SK-N-SH (cell line): ENCODE measurements around the gene TKTL1. TPM values are rescaled to one million over a fixed set of nuclear protein-coding genes. Genes with fewer than 3 reads are reported as not detected.
A peak's percentile ranks its signal among the peaks of the same experiment; 100 is the strongest.

Experiments used
- CTCF ChIA-PET: fragments of 300-600, 350-600 bp; formaldehyde crosslinking; extraction: SDS; loops from one replicate; lab custom pipeline; 2021; lab: Yijun Ruan, JAX
- POLR2A ChIA-PET: fragments of 350-600 bp; sonication (Branson Sonifier 250); formaldehyde crosslinking; extraction: SDS; loops from one replicate; lab custom pipeline; 2020; ENCODE audit warnings: antibody characterized with exemption, inconsistent platforms; lab: Yijun Ruan, JAX
- DNase-seq: peaks from one replicate; pipeline ENCODE4 v3.0.0; 2012
- H2AFZ ChIP-seq: fragments of 200-600 bp; sonication (generic); 2 replicates; pipeline ENCODE4 v1.8.1; 2016; ENCODE audit warnings: antibody characterized with exemption, mild to moderate bottlenecking, low read depth
- H3F3A ChIP-seq: fragments of 200-600 bp; sonication (generic); replicated peaks from 2 replicates; pipeline ENCODE3; 2016; ENCODE audit warnings: antibody characterized with exemption, mild to moderate bottlenecking; ENCODE audit not compliant: insufficient read depth
- H3K27ac ChIP-seq, 2 experiments: fragments of 200-500 bp in 1 of 2; fragments of 200-600 bp in 1 of 2; sonication (Bioruptor generic) in 1 of 2; sonication (generic), shearing (Covaris generic) in 1 of 2; 2 replicates each; pipeline versions ENCODE4 v1.5.1 to v1.6.1; 2014 to 2016; ENCODE audit warnings: low read depth in 2 of 2, inconsistent platforms in 1 of 2, low read length in 1 of 2, mild to moderate bottlenecking in 1 of 2, mixed read lengths in 1 of 2
- H3K27me3 ChIP-seq: fragments of 200-600 bp; sonication (generic), shearing (Covaris generic); 2 replicates; pipeline ENCODE4 v1.6.1; 2016; ENCODE audit warnings: mixed run types; ENCODE audit not compliant: insufficient read depth
- H3K36me3 ChIP-seq, 2 experiments: fragments of 200-500 bp in 1 of 2; fragments of 200-600 bp in 1 of 2; sonication (Bioruptor generic) in 1 of 2; sonication (generic) in 1 of 2; replicated peaks in 1 of 2; 2 replicates each; pipeline versions ENCODE3 to v1.5.1; 2014 to 2016; ENCODE audit warnings: low read length in 1 of 2, mild to moderate bottlenecking in 1 of 2; ENCODE audit not compliant: insufficient read depth in 2 of 2, control insufficient read depth in 1 of 2
- H3K4me1 ChIP-seq, 2 experiments: fragments of 200-500 bp in 1 of 2; fragments of 200-600 bp in 1 of 2; sonication (Bioruptor generic) in 1 of 2; sonication (generic), shearing (Covaris generic) in 1 of 2; 2 replicates each; pipeline versions ENCODE4 v1.5.1 to v1.6.1; 2014 to 2016; ENCODE audit warnings: low read depth in 1 of 2, low read length in 1 of 2, mixed run types in 1 of 2; ENCODE audit not compliant: insufficient read depth in 2 of 2, control insufficient read depth in 1 of 2
- H3K4me2 ChIP-seq: fragments of 200-600 bp; sonication (generic), shearing (Covaris generic); 2 replicates; pipeline ENCODE4 v1.6.1; 2017; ENCODE audit warnings: mixed run types
- H3K4me3 ChIP-seq, 2 experiments: fragments of 200-500 bp in 1 of 2; fragments of 200-600 bp in 1 of 2; sonication (Bioruptor generic) in 1 of 2; sonication (generic), shearing (Covaris generic) in 1 of 2; 2 replicates each; pipeline versions ENCODE4 v1.5.1 to v1.8.1; 2014 to 2016; ENCODE audit warnings: low read depth in 2 of 2, inconsistent platforms in 1 of 2, low read length in 1 of 2, mild to moderate bottlenecking in 1 of 2, mixed read lengths in 1 of 2, moderate library complexity in 1 of 2
- H3K79me2 ChIP-seq: fragments of 200-600 bp; sonication (generic); 2 replicates; pipeline ENCODE4 v1.8.1; 2017; ENCODE audit warnings: mild to moderate bottlenecking; ENCODE audit not compliant: insufficient read depth
- H3K9ac ChIP-seq: fragments of 200-600 bp; sonication (generic); 2 replicates; pipeline ENCODE4 v1.6.1; 2017; ENCODE audit warnings: mixed run types
- H3K9me2 ChIP-seq: fragments of 200-600 bp; sonication (generic); 2 replicates; pipeline ENCODE4 v1.6.1; 2017; ENCODE audit warnings: mixed run types
- H3K9me3 ChIP-seq: fragments of 200-600 bp; sonication (generic); 2 replicates; pipeline ENCODE4 v1.6.1; 2017; ENCODE audit warnings: mixed run types, mild to moderate bottlenecking, moderate library complexity
- H4K20me1 ChIP-seq: fragments of 200-600 bp; sonication (generic); 2 replicates; pipeline ENCODE4 v1.6.1; 2017; ENCODE audit warnings: mild to moderate bottlenecking, mixed run types; ENCODE audit not compliant: insufficient read depth
- CHD2 ChIP-seq: fragments of 150-350 bp; IDR thresholded peaks from 2 replicates; pipeline ENCODE4 v1.6.1; 2018; ENCODE audit warnings: low read length; ENCODE audit not compliant: partially characterized antibody
- CTCF ChIP-seq: fragments of 200-600 bp; sonication (generic); IDR thresholded peaks from 2 replicates; pipeline ENCODE4 v1.6.1; 2017; ENCODE audit warnings: antibody characterized with exemption, mild to moderate bottlenecking, moderate library complexity
- GABPA ChIP-seq: IDR thresholded peaks from 2 replicates; pipeline ENCODE4 v1.4.0; 2012; ENCODE audit warnings: low read depth, mild to moderate bottlenecking
- GATA2 ChIP-seq: sonication (generic); formaldehyde crosslinking; IDR thresholded peaks from 2 replicates; pipeline ENCODE4 v1.5.0; 2020; ENCODE audit warnings: mild to moderate bottlenecking, missing genetic modification reagents
- JUND ChIP-seq: IDR thresholded peaks from 2 replicates; pipeline ENCODE4 v1.4.0; 2012
- NFIC ChIP-seq: IDR thresholded peaks from 2 replicates; pipeline ENCODE4 v1.4.0; 2012; ENCODE audit warnings: borderline replicate concordance
- NRF1 ChIP-seq: IDR thresholded peaks from 2 replicates; pipeline ENCODE4 v1.6.1; 2012; ENCODE audit warnings: low read depth, mild to moderate bottlenecking, low read length
- POLR2AphosphoS5 ChIP-seq: IDR thresholded peaks from 2 replicates; pipeline ENCODE4 v1.6.1; 2012; ENCODE audit warnings: low read depth, low read length
- RAD21 ChIP-seq: IDR thresholded peaks from 2 replicates; pipeline ENCODE4 v1.6.1; 2012; ENCODE audit warnings: mild to moderate bottlenecking, low read length
- REST ChIP-seq: IDR thresholded peaks from 2 replicates; pipeline ENCODE4 v1.6.1; 2012; ENCODE audit warnings: mild to moderate bottlenecking, low read depth, low read length, moderate library complexity
- RFX5 ChIP-seq: IDR thresholded peaks from 2 replicates; pipeline ENCODE4 v1.6.1; 2012; ENCODE audit warnings: mild to moderate bottlenecking, improper control_type of control experiment, low read length
- RXRA ChIP-seq: IDR thresholded peaks from 2 replicates; pipeline ENCODE4 v1.4.0; 2012; ENCODE audit warnings: low read depth, mild to moderate bottlenecking, borderline replicate concordance
- SIN3A ChIP-seq: IDR thresholded peaks from 2 replicates; pipeline ENCODE4 v1.6.1; 2012; ENCODE audit warnings: low read depth, mild to moderate bottlenecking, low read length, moderate library complexity, borderline replicate concordance
- SMC3 ChIP-seq: IDR thresholded peaks from 2 replicates; pipeline ENCODE4 v1.6.1; 2012; ENCODE audit warnings: low read depth, low read length, improper control_type of control experiment
- TAF1 ChIP-seq: IDR thresholded peaks from 2 replicates; pipeline ENCODE4 v1.6.1; 2012; ENCODE audit warnings: low read depth, mild to moderate bottlenecking, low read length, moderate library complexity, borderline replicate concordance
- YY1 ChIP-seq: IDR thresholded peaks from 2 replicates; pipeline ENCODE4 v1.4.0; 2012; ENCODE audit warnings: low read depth, mild to moderate bottlenecking
- WGBS: methylation state at CpG from one replicate; pipeline ENCODE4 v1.1.6; 2017; ENCODE audit warnings: low lambda C conversion rate; 5-methylcytosine and 5-hydroxymethylcytosine counted together
- polyA plus RNA-seq, 3 experiments: library from polyadenylated mRNA; depleted of rRNA; stranded (reverse); fragments of >200 nt; gene quantifications; 2 replicates each; pipeline ENCODE4 v1.2.3, GENCODE V29; 2012

TKTL1 gene
- polyA plus RNA-seq, 1 of the 3 experiments (the other 2 are of a cell fraction), result not detected

GRCh38 chrX:154375156-154375504 lies 79.5 kb downstream of the TKTL1 start:
- peaks cover 52% of the 10 kb centered on the region for H3K79me2 ChIP-seq
- H3K9me3 ChIP-seq, result no peaks in the 10 kb centered on the region
- no peaks in the 10 kb centered on the region for H3K9me2 ChIP-seq
- H3K4me2 ChIP-seq, result peak overlapping the region; percentile 46
- no peaks in the 10 kb centered on the region for H4K20me1 ChIP-seq
- peaks cover 0 to 10% of the 10 kb centered on the region in 2 experiments; a peak in 1 of 4 replicates for H3K4me1 ChIP-seq
- no peaks in the 10 kb centered on the region for H3K27me3 ChIP-seq
- CTCF ChIA-PET, result interaction anchor here (1.8 kb wide), 1 partner anchor 46 kb away, joined by 5 read pairs; no protein-coding TSS in a partner anchor
- POLR2A ChIA-PET, result no interaction called here
- WGBS, result 43% methylated on average over 10 of the region's 10 CpGs
- peaks cover 8% of the 10 kb centered on the region for H3F3A ChIP-seq
- DNase-seq, result no peak
- no peak overlapping the region; a peak in 1 of 4 replicates for H3K27ac ChIP-seq
- peak overlapping the region; percentile 36; the same call in 1 of the 2 replicates for H3K9ac ChIP-seq
- H2AFZ ChIP-seq, result no peak overlapping the region
- no peaks in the 10 kb centered on the region for H3K36me3 ChIP-seq
- peak overlapping the region; percentile 51 to 57; a peak in 3 of 4 replicates for H3K4me3 ChIP-seq
- TF ChIP-seq NRF1 (no peak), RXRA (no peak), GABPA (no peak), GATA2 (CRISPR knock-in tag) (no peak), RAD21 (no peak), RFX5 (no peak), POLR2AphosphoS5 (no peak), SMC3 (no peak), REST (no peak), TAF1 (no peak)

DNA sequence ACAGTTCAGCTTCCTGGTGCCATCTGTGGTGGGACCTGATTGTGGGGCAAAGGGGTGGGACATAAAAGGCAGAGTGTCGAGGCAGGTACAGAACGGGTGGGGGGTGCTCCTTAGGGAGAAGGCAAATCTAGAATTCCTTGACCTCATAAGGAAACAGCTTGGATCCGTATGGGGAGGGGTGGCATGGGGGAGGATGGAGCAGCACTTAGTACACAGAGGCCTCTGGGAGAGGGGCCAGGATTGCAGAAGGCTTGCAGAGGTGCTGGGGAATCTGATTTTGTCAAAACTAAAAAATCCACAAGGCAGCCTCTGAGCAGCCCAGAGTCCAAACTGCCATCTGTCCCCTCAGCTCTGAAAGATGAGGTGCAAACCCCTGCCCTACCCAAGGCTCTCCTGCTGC lies 81.2 kb downstream of the TKTL1 start:
- CTCF ChIA-PET, result interaction anchor here (0.8 kb wide), 1 partner anchor 158 kb away, joined by 3 read pairs; no protein-coding TSS in a partner anchor
- H3K27ac ChIP-seq, result no peak overlapping the region; a peak in 1 of 4 replicates

More for the DNA sequence above, 81.2 kb downstream of the TKTL1 start:
- no peaks in the 10 kb centered on the region; the same call in 1 of the 2 replicates for H3K27me3 ChIP-seq
- H3K36me3 ChIP-seq, result no peaks in the 10 kb centered on the region
- peaks cover 0 to 17% of the 10 kb centered on the region in 2 experiments; a peak in 1 of 4 replicates for H3K4me1 ChIP-seq
- H3K4me3 ChIP-seq, result no peak overlapping the region
- no peak overlapping the region for H2AFZ ChIP-seq
- 66% methylated on average over 3 of the region's 3 CpGs for WGBS
- no peaks in the 10 kb centered on the region for H3K9me2 ChIP-seq
- no peak overlapping the region for H3K4me2 ChIP-seq
- peaks cover 54% of the 10 kb centered on the region for H3K79me2 ChIP-seq
- no peak for TF ChIP-seq YY1
- TF ChIP-seq NFIC, result no peak
- TF ChIP-seq GATA2 (CRISPR knock-in tag), result no peak
- no peak for TF ChIP-seq CTCF
- TF ChIP-seq RXRA, result no peak
- TF ChIP-seq SIN3A, result no peak
- no peak for TF ChIP-seq RFX5
- TF ChIP-seq POLR2AphosphoS5, result no peak
- TF ChIP-seq CHD2, result no peak
- TF ChIP-seq JUND, result no peak
- H3K9me3 ChIP-seq, result no peaks in the 10 kb centered on the region
- no peak overlapping the region for H3K9ac ChIP-seq
- H4K20me1 ChIP-seq, result no peaks in the 10 kb centered on the region
- peaks cover 13% of the 10 kb centered on the region for H3F3A ChIP-seq
- DNase-seq, result no peak
- POLR2A ChIA-PET, result no interaction called here
